Measurements from ENCODE around the gene CCDC159.

DNA sequence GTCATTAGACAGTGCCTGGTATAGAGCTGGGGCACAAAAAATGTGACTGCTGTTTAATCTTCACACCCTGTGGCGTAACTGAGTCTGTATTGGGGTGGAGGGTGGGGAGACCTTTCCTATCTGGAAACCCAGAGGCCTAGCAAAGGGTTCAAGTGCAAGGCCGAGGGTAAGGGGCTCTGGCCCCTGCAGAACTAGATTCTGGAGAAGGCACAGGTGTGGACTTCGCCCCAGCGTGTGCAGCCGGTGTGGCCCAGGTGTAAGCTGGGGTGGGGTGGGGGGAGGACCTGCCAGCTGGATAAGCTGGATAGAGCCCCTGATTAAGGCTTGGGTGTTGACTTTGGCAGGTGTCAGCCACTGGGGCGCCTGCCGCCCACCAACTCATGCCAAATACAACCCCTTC lies 8.2 kb upstream of the CCDC159 start:
- no peak for TF ChIP-seq POLR2A (IDR thresholded peaks at IDR 0.05)
- no peak for TF ChIP-seq CTCF (IDR thresholded peaks at IDR 0.05)

All from right lobe of liver (tissue), 4 donors.